Nephron (organoid): ENCODE data around the gene RIPPLY1.
"Not testable (repeated sequence)": the region's sequence is repeated elsewhere in the genome, so short reads cannot be mapped to it uniquely, and the experiment has no call there.

ENCODE experiments used
- H3K27ac Mint-ChIP-seq, 3 experiments: 2 replicates each; pipeline ENCODE4 v1.8.0; 2020; ENCODE audit warnings: mixed read lengths in 3 of 3, mild to moderate bottlenecking in 2 of 3, moderate library complexity in 1 of 3
- H3K27me3 Mint-ChIP-seq: 2 replicates; pipeline ENCODE4 v1.8.0; 2021; ENCODE audit warnings: low read depth, mild to moderate bottlenecking, moderate library complexity, mixed read lengths
- H3K36me3 Mint-ChIP-seq: 2 replicates; pipeline ENCODE4 v1.8.0; 2020; ENCODE audit warnings: low read depth, mixed read lengths
- H3K4me1 Mint-ChIP-seq: 2 replicates; pipeline ENCODE4 v1.8.0; 2020; ENCODE audit warnings: mixed read lengths
- H3K4me3 Mint-ChIP-seq, 3 experiments: 2 replicates each; pipeline ENCODE4 v1.8.0; 2020; ENCODE audit warnings: mild to moderate bottlenecking in 3 of 3, mixed read lengths in 3 of 3, moderate library complexity in 2 of 3
- H3K9me3 Mint-ChIP-seq: 2 replicates; pipeline ENCODE4 v1.8.0; 2020; ENCODE audit warnings: mixed read lengths
- CTCF ChIP-seq, 3 experiments: fragments of 200-600 bp; sonication (generic); IDR thresholded peaks; one replicate each; pipeline ENCODE4 v1.5.0; 2021; ENCODE audit warnings: antibody characterized with exemption in 3 of 3; ENCODE audit not compliant: unreplicated experiment in 3 of 3

RIPPLY1 gene

GRCh38 chrX:106894392-106894909 is 8.7 kb downstream of the RIPPLY1 start:
- Mint-ChIP-seq H3K27ac (peak overlapping the region in 1 of 3 experiments; percentile 39), H3K36me3 (no peaks in the 10 kb centered on the region), H3K4me1 (peaks cover 17% of the 10 kb centered on the region), H3K27me3 (no peaks in the 10 kb centered on the region), H3K9me3 (peaks cover 2% of the 10 kb centered on the region), H3K4me3 (no peak overlapping the region)
- TF ChIP-seq CTCF (IDR thresholded peaks at IDR 0.05; ENCODE audit: unreplicated experiment in 3 of 3): peak; percentile 69 to 77 (median 76)

- Mint-ChIP-seq H3K4me3 (no peak overlapping the region), H3K27me3 (no peaks in the 10 kb centered on the region), H3K27ac (no peak overlapping the region), H3K36me3 (no peaks in the 10 kb centered on the region), H3K4me1 (peaks cover 8% of the 10 kb centered on the region), H3K9me3 (peaks cover 7% of the 10 kb centered on the region)
- no peak for TF ChIP-seq CTCF (IDR thresholded peaks at IDR 0.05; ENCODE audit: unreplicated experiment in 3 of 3)
Observed at GRCh38 chrX:106891762-106892460, 11.2 kb downstream of the RIPPLY1 start.

- Mint-ChIP-seq H3K4me3 (no peak overlapping the region), H3K36me3 (no peaks in the 10 kb centered on the region)
Observed at GRCh38 chrX:106889468-106889867, 13.7 kb downstream of the RIPPLY1 start.

GRCh38 chrX:106875151-106875550 is 28.0 kb downstream of the RIPPLY1 start:
- Mint-ChIP-seq H3K27me3 (no peaks in the 10 kb centered on the region), H3K27ac (no peak overlapping the region), H3K36me3 (no peaks in the 10 kb centered on the region), H3K9me3 (peaks cover 10% of the 10 kb centered on the region), H3K4me1 (no peaks in the 10 kb centered on the region), H3K4me3 (no peak overlapping the region)
- no peak for TF ChIP-seq CTCF (IDR thresholded peaks at IDR 0.05; ENCODE audit: unreplicated experiment in 3 of 3)

More at GRCh38 chrX:106889468-106889867, 13.7 kb downstream of the RIPPLY1 start:
- Mint-ChIP-seq H3K27me3 (no peaks in the 10 kb centered on the region), H3K27ac (no peak overlapping the region), H3K4me1 (no peaks in the 10 kb centered on the region), H3K9me3 (peaks cover 4% of the 10 kb centered on the region)
- no peak for TF ChIP-seq CTCF (IDR thresholded peaks at IDR 0.05; ENCODE audit: unreplicated experiment in 3 of 3)

- Mint-ChIP-seq H3K4me1 (no peaks in the 10 kb centered on the region), H3K27ac (no peak overlapping the region), H3K4me3 (no peak overlapping the region), H3K9me3 (peaks cover 4% of the 10 kb centered on the region), H3K27me3 (no peaks in the 10 kb centered on the region), H3K36me3 (no peaks in the 10 kb centered on the region)
- TF ChIP-seq CTCF (IDR thresholded peaks at IDR 0.05; ENCODE audit: unreplicated experiment in 3 of 3): peak; percentile 42 to 62 (median 53)
Observed at GRCh38 chrX:106874075-106874474, 29.1 kb downstream of the RIPPLY1 start.

GRCh38 chrX:106872796-106873195 is 30.3 kb downstream of the RIPPLY1 start:
- H3K4me3 Mint-ChIP-seq, H3K9me3 Mint-ChIP-seq, H3K27ac Mint-ChIP-seq, H3K36me3 Mint-ChIP-seq, H3K27me3 Mint-ChIP-seq, H3K4me1 Mint-ChIP-seq: not testable (repeated sequence)
